ENCODE measurements around the gene CACNA1B.

CACNA1B gene

DNA sequence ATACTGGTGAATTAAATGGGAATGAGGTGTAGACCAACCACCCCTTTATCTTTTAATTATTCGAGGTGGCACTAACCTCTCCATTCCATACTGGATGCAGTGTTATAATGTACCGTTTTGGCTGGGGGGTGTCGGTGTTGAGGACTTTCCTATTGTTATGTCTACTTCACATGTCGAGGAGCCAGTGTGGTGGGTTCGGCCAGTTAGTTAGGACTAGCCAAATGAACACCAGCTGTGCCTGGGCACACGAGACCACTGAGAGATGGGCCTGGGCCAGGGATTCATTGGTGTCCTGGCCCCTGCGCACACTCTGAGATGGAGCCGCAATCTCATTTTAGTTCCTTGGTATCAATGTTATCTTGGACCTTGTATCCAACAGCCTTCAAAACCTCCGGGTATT lies 186.2 kb downstream of the CACNA1B start:
- WGBS (ENCODE audit: extremely low coverage, insufficient coverage, low lambda C conversion rate): no CpG with 5 or more reads among the region's 9 CpGs
- H3K36me3 ChIP-seq (ENCODE audit: control insufficient read depth, insufficient read depth, low read length): no peaks in the 10 kb centered on the region

DNA sequence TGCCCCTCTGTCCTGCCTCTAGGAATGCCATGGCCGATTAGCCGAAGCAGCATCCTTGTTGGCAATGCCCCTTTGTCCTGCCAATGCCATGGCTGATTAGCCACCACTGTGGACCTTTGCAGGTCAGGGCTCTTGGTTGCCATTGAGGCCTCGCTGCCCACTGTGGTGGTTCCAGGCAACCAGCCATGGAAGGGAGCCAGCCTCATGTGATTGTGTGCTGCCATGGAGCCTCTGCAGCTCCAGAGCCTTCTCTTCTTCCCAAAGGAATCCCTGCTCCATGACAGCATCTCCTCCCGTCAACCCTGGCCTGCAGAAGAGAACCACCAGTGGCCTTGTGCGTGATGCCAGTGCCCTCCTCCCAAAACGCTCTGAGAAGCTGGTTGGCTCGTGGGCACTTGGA lies 187.0 kb downstream of the CACNA1B start:
- no peak overlapping the region for H3K4me3 ChIP-seq (ENCODE audit: low read length)
- no peaks in the 10 kb centered on the region for H3K27me3 ChIP-seq (ENCODE audit: insufficient read depth, low read length, poor library complexity)
- no peaks in the 10 kb centered on the region for H3K79me2 ChIP-seq (ENCODE audit: control insufficient read depth, insufficient read depth, low read length)
- H2BK120ac ChIP-seq (ENCODE audit: low read depth, low read length): no peak overlapping the region
- no CpG with 5 or more reads among the region's 7 CpGs for WGBS (ENCODE audit: extremely low coverage, insufficient coverage, low lambda C conversion rate)
- no peak overlapping the region for H2BK15ac ChIP-seq (replicated peaks; ENCODE audit: low read depth)
- no peaks in the 10 kb centered on the region for H3K36me3 ChIP-seq (ENCODE audit: control insufficient read depth, insufficient read depth, low read length)
- no peak overlapping the region for H4K5ac ChIP-seq (ENCODE audit: low read length)
- no peaks in the 10 kb centered on the region for H3K4me1 ChIP-seq (ENCODE audit: control insufficient read depth, low read depth, low read length)
- DNase-seq: no peak
- no peak overlapping the region for H3K9ac ChIP-seq (ENCODE audit: low read length)
- no peak overlapping the region for H3K4ac ChIP-seq (ENCODE audit: low read depth, low read length)
- no peak overlapping the region for H4K8ac ChIP-seq (ENCODE audit: low read depth, low read length)
- no peaks in the 10 kb centered on the region for H3K79me1 ChIP-seq (ENCODE audit: low read length)
- no peak overlapping the region for H3K56ac ChIP-seq (ENCODE audit: low read length)
- H3K4me2 ChIP-seq (ENCODE audit: low read length): no peak overlapping the region
- no peak overlapping the region for H3K23ac ChIP-seq (ENCODE audit: low read length)
- no peak overlapping the region for H2AK5ac ChIP-seq (ENCODE audit: low read length)
- no peak overlapping the region for H3K18ac ChIP-seq (ENCODE audit: low read length)
- H2BK5ac ChIP-seq (ENCODE audit: low read length): no peak overlapping the region
- H3K27ac ChIP-seq (ENCODE audit: low read depth, low read length): no peak overlapping the region

More for the DNA sequence above, 186.2 kb downstream of the CACNA1B start:
- Histone ChIP-seq H4K8ac (ENCODE audit: low read depth, low read length) (no peak overlapping the region), H3K23ac (ENCODE audit: low read length) (no peak overlapping the region), H2BK15ac (replicated peaks; ENCODE audit: low read depth) (no peak overlapping the region), H3K27me3 (ENCODE audit: insufficient read depth, low read length, poor library complexity) (no peaks in the 10 kb centered on the region), H2BK120ac (ENCODE audit: low read depth, low read length) (no peak overlapping the region), H3K27ac (ENCODE audit: low read depth, low read length) (no peak overlapping the region), H4K5ac (ENCODE audit: low read length) (no peak overlapping the region), H3K4ac (ENCODE audit: low read depth, low read length) (no peak overlapping the region), H3K4me3 (ENCODE audit: low read length) (no peak overlapping the region), H3K4me1 (ENCODE audit: control insufficient read depth, low read depth, low read length) (no peaks in the 10 kb centered on the region), H3K18ac (ENCODE audit: low read length) (no peak overlapping the region), H3K79me1 (ENCODE audit: low read length) (no peaks in the 10 kb centered on the region), H3K4me2 (ENCODE audit: low read length) (no peak overlapping the region), H3K9ac (ENCODE audit: low read length) (no peak overlapping the region), H3K56ac (ENCODE audit: low read length) (no peak overlapping the region), H2BK5ac (ENCODE audit: low read length) (no peak overlapping the region), H3K79me2 (ENCODE audit: control insufficient read depth, insufficient read depth, low read length) (no peaks in the 10 kb centered on the region), H2AK5ac (ENCODE audit: low read length) (no peak overlapping the region)
- DNase-seq: no peak

DNA sequence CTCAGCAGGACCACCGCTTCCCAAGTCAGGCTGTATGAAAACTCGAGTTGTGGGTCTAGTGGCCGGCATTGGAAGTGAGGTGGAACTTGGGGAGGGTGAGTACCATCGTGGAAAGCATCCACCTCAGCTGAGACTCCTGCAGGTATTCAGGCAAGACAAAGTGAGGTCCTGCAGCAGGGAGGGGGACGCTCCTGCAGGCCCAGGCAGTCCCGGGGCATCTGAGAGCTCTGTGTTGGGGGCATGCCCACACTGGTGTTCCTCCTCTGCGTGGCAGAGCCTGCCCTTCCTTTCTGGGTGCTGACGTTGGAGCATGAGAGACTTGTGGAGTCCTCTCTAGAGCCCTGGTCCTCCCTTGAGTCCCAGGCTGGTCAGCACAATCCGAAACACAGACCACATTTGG lies 187.7 kb downstream of the CACNA1B start:
- Histone ChIP-seq H3K4me2 (ENCODE audit: low read length) (no peak overlapping the region), H3K9ac (ENCODE audit: low read length) (no peak overlapping the region), H3K27ac (ENCODE audit: low read depth, low read length) (no peak overlapping the region), H4K8ac (ENCODE audit: low read depth, low read length) (no peak overlapping the region), H3K4ac (ENCODE audit: low read depth, low read length) (no peak overlapping the region), H3K79me2 (ENCODE audit: control insufficient read depth, insufficient read depth, low read length) (no peaks in the 10 kb centered on the region), H3K4me1 (ENCODE audit: control insufficient read depth, low read depth, low read length) (no peaks in the 10 kb centered on the region), H3K56ac (ENCODE audit: low read length) (no peak overlapping the region), H3K4me3 (ENCODE audit: low read length) (no peak overlapping the region), H2BK120ac (ENCODE audit: low read depth, low read length) (no peak overlapping the region), H2BK5ac (ENCODE audit: low read length) (no peak overlapping the region), H3K23ac (ENCODE audit: low read length) (no peak overlapping the region), H3K27me3 (ENCODE audit: insufficient read depth, low read length, poor library complexity) (no peaks in the 10 kb centered on the region), H3K79me1 (ENCODE audit: low read length) (no peaks in the 10 kb centered on the region), H3K18ac (ENCODE audit: low read length) (no peak overlapping the region), H4K5ac (ENCODE audit: low read length) (no peak overlapping the region), H2AK5ac (ENCODE audit: low read length) (no peak overlapping the region), H3K36me3 (ENCODE audit: control insufficient read depth, insufficient read depth, low read length) (no peaks in the 10 kb centered on the region), H2BK15ac (replicated peaks; ENCODE audit: low read depth) (no peak overlapping the region)
- no CpG with 5 or more reads among the region's 9 CpGs for WGBS (ENCODE audit: extremely low coverage, insufficient coverage, low lambda C conversion rate)
- DNase-seq: no peak

DNA sequence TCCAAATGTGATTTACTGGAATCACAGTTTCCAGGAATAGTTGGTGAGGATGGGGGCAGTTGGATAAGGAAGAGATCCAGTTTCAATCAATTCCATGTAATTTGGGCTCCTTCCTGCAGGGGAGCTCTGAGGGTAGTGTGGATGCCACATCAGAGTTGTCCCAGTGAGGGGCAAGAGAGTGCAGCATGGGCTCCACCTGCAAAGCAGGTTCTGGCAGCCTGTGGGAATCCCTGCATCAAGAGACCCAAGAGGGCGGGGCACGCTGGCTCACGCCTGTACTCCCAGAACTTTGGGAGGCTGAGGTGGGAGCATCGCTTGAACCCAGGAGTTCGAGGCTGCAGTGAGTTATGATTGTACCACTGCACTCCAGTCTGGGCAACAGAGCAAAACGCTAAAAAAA lies 188.5 kb downstream of the CACNA1B start:
- DNase-seq: peak; percentile 46
- no peak overlapping the region for H4K5ac ChIP-seq (ENCODE audit: low read length)
- H3K9ac ChIP-seq (ENCODE audit: low read length): no peak overlapping the region
- no peak overlapping the region for H3K4me3 ChIP-seq (ENCODE audit: low read length)
- no peaks in the 10 kb centered on the region for H3K36me3 ChIP-seq (ENCODE audit: control insufficient read depth, insufficient read depth, low read length)
- H3K23ac ChIP-seq (ENCODE audit: low read length): no peak overlapping the region
- WGBS (ENCODE audit: extremely low coverage, insufficient coverage, low lambda C conversion rate): no CpG with 5 or more reads among the region's 6 CpGs
- no peak overlapping the region for H3K4me2 ChIP-seq (ENCODE audit: low read length)
- no peak overlapping the region for H2BK15ac ChIP-seq (replicated peaks; ENCODE audit: low read depth)
- no peak overlapping the region for H3K18ac ChIP-seq (ENCODE audit: low read length)
- H4K8ac ChIP-seq (ENCODE audit: low read depth, low read length): no peak overlapping the region
- H2AK5ac ChIP-seq (ENCODE audit: low read length): no peak overlapping the region
- H2BK5ac ChIP-seq (ENCODE audit: low read length): no peak overlapping the region
- no peaks in the 10 kb centered on the region for H3K79me1 ChIP-seq (ENCODE audit: low read length)
- no peaks in the 10 kb centered on the region for H3K27me3 ChIP-seq (ENCODE audit: insufficient read depth, low read length, poor library complexity)
- no peaks in the 10 kb centered on the region for H3K79me2 ChIP-seq (ENCODE audit: control insufficient read depth, insufficient read depth, low read length)
- H3K4ac ChIP-seq (ENCODE audit: low read depth, low read length): no peak overlapping the region
- H3K56ac ChIP-seq (ENCODE audit: low read length): no peak overlapping the region
- H3K4me1 ChIP-seq (ENCODE audit: control insufficient read depth, low read depth, low read length): no peaks in the 10 kb centered on the region
- H2BK120ac ChIP-seq (ENCODE audit: low read depth, low read length): no peak overlapping the region
- H3K27ac ChIP-seq (ENCODE audit: low read depth, low read length): no peak overlapping the region

DNA sequence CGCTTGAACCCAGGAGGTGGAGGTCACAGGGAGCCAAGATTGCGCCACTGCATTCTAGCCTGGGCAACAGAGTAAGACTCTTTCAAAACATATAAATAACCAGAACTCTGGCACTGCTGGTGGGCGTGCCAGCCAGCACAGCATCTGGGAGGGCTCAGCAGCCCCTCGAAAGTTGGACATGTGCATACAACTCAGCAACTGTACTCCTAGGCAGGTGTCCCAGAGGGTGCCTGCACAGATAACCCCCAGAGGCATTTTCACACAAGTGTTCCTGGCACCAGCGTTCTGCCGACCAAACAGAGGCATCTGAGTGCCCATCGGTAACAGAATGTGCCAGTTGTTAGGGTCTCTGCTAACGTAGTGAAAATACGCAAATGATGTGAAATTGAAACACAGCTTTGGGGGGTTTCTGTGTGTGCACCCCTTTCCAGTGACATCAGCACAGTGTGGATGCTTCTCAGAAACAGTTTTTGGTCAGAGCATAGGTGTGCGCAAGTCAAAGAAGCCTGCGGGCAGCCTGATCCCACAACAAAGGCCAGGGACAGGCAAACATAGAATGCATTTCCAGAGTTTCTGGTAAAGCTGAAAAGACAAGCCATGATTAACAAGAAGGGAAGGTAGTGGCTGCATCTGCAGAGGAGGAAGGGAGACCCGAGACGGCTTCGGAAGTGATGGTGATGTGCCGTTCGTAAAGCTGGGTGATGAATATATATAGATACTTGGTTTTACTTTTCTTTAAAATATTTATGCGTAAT lies 190.2 kb downstream of the CACNA1B start:
- Histone ChIP-seq H4K8ac (ENCODE audit: low read depth, low read length) (no peak overlapping the region), H2BK120ac (ENCODE audit: low read depth, low read length) (no peak overlapping the region), H3K18ac (ENCODE audit: low read length) (no peak overlapping the region), H3K23ac (ENCODE audit: low read length) (no peak overlapping the region), H4K5ac (ENCODE audit: low read length) (no peak overlapping the region), H2BK15ac (replicated peaks; ENCODE audit: low read depth) (no peak overlapping the region), H2AK5ac (ENCODE audit: low read length) (no peak overlapping the region), H3K56ac (ENCODE audit: low read length) (no peak overlapping the region), H2BK5ac (ENCODE audit: low read length) (no peak overlapping the region), H3K27ac (ENCODE audit: low read depth, low read length) (no peak overlapping the region), H3K9ac (ENCODE audit: low read length) (no peak overlapping the region), H3K4ac (ENCODE audit: low read depth, low read length) (no peak overlapping the region), H3K4me1 (ENCODE audit: control insufficient read depth, low read depth, low read length) (no peaks in the 10 kb centered on the region), H3K27me3 (ENCODE audit: insufficient read depth, low read length, poor library complexity) (no peaks in the 10 kb centered on the region), H3K4me2 (ENCODE audit: low read length) (no peak overlapping the region), H3K79me2 (ENCODE audit: control insufficient read depth, insufficient read depth, low read length) (no peaks in the 10 kb centered on the region), H3K36me3 (ENCODE audit: control insufficient read depth, insufficient read depth, low read length) (no peaks in the 10 kb centered on the region), H3K79me1 (ENCODE audit: low read length) (no peaks in the 10 kb centered on the region), H3K4me3 (ENCODE audit: low read length) (no peak overlapping the region)
- no CpG with 5 or more reads among the region's 17 CpGs for WGBS (ENCODE audit: extremely low coverage, insufficient coverage, low lambda C conversion rate)
- no peak for DNase-seq

DNA sequence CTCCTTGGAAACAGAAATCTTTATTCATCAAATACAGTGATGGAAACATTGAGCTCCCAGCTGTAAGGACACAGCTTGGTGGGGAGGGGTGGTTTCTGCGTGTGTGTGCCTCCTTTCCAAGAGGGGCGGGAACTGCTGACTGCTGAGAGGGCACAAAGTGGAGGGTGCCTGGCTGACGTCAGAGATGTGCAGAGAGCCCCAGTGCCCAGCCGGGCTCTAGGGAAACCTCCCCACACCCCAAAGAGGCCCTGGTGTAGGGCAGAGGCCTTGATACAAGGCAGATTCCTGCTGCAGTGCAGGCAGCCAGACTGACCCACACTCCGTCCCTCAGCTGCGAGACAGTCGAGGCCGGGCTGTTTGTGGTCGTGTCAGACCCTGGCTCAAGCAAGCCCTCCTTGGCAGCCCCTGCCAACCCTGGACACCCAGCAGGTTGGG lies 191.0 kb downstream of the CACNA1B start:
- no peak for DNase-seq
- Histone ChIP-seq H2AK5ac (ENCODE audit: low read length) (no peak overlapping the region), H4K8ac (ENCODE audit: low read depth, low read length) (no peak overlapping the region), H3K4me3 (ENCODE audit: low read length) (no peak overlapping the region), H3K36me3 (ENCODE audit: control insufficient read depth, insufficient read depth, low read length) (no peaks in the 10 kb centered on the region), H3K4ac (ENCODE audit: low read depth, low read length) (no peak overlapping the region), H2BK15ac (replicated peaks; ENCODE audit: low read depth) (no peak overlapping the region), H3K9ac (ENCODE audit: low read length) (no peak overlapping the region), H3K4me2 (ENCODE audit: low read length) (no peak overlapping the region), H3K4me1 (ENCODE audit: control insufficient read depth, low read depth, low read length) (no peaks in the 10 kb centered on the region), H2BK120ac (ENCODE audit: low read depth, low read length) (no peak overlapping the region), H3K27ac (ENCODE audit: low read depth, low read length) (no peak overlapping the region), H3K79me2 (ENCODE audit: control insufficient read depth, insufficient read depth, low read length) (no peaks in the 10 kb centered on the region), H3K18ac (ENCODE audit: low read length) (no peak overlapping the region), H3K23ac (ENCODE audit: low read length) (no peak overlapping the region), H4K5ac (ENCODE audit: low read length) (no peak overlapping the region), H3K79me1 (ENCODE audit: low read length) (no peaks in the 10 kb centered on the region), H2BK5ac (ENCODE audit: low read length) (no peak overlapping the region), H3K27me3 (ENCODE audit: insufficient read depth, low read length, poor library complexity) (no peaks in the 10 kb centered on the region), H3K56ac (ENCODE audit: low read length) (no peak overlapping the region)
- no CpG with 5 or more reads among the region's 9 CpGs for WGBS (ENCODE audit: extremely low coverage, insufficient coverage, low lambda C conversion rate)
